ENCODE measurements around the gene EIF4ENIF1.
"Not testable (repeated sequence)": the region's sequence is repeated elsewhere in the genome, so short reads cannot be mapped to it uniquely, and the experiment has no call there.

EIF4ENIF1 gene

DNA sequence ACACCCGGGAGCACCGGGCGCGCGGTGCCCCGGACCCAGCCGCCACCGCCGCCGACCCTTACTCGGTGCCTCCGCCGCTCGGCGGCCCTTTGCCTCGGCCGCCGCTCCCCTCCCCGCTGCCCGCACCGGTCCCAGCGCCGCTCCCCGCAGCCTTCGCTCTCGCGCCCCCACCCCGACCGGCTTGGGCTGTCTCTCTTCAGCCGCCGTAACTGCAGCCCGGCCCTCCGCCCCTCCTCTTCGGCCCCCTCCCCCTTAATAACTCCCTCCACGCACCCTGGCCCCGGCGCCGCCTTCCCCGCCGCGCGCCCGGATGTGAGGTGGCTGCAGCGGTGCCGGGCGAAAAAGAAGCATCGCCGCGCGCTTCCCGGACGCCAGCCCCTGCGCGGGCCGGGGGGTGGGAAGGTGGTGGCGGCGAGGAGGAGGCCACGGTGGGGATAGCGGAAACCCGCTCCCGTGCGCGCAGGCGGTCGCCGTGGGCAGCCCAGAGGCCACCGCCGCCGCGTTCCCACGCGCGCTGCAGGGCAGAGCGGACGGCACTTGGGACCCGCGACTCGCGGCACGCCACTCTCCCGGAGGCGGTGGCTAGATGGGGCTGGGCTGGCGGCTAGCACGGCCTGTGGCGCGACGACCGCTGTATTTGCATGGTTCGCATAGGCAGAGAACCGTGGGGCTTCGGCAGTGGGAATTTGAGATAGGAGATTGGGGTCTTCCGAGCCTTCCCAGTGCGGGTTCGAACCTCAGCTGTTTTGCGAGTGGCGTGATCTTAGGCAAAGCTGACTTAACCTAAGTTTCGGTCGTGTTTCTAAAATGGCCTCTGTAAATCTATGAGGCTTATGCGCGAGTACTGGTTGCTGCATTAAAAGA lies at the start of gene EIF4ENIF1:
Gene EIF4ENIF1 (minus strand): TSS at position 211 of the 864 bp plus-strand sequence. CDS start 1,124 bp downstream, outside the sequence.
- DNase-seq: peak; percentile 78

DNA sequence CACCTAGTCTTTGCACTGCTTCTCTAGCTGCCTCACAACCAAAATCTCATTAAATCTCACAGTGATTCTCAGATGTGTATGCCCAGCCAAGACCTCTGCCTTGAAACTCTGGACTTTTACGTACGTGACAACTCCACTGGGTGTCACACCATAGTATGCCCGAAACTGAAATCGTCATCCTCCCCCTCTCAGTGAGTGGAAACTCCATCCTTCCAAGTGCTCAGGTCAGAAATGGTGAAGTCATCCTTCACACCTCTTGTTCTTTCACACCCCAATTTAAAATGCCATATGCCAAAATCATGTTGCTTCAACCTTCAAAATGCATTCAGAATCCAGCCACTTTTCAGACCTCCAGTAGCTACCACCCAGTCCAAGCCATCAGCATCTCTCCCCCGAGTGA lies 49.2 kb upstream of the EIF4ENIF1 start:
- DNase-seq: no peak

GRCh38 chr22:31537019-31537535 lies 47.4 kb upstream of the EIF4ENIF1 start:
- no peak for DNase-seq

DNA sequence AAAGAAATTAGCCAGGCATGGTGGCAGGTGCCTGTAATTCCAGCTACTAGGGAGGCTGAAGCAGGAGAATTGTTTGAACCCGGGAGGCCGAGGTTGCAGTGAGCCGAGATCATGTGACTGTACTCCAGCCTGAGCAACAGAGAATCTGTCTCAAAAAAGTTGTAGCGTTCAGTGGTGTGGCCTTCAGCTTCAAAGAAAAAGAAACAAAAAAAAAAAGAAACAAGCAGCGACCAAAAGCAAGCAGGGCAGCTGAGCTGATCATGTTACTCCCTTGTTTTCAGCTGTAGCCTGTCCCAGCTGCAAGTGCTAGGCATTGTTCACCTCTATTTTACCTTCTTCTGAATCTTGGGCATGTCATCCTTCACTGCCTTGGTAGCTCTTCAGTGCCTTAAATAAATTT lies 43.7 kb upstream of the EIF4ENIF1 start:
- no peak for DNase-seq

DNA sequence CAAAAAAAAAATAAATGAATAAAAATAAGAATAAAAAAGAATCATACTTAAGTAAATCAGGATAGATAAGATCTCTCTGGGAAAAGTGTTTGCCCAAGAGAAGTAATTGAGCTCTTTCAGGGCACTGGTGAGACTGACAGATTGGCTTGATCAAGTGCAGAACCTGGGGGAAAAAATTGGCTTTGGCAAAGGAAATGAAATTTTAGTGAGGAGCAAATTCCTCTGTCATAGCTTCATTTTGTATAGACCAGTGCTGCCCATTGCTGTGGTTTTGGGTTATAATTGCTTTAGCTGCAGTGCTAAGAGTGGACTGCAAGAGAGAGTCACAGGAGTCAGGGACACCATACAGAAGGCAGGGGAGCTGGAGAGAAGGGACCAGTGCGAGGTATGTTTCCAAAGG lies 42.4 kb upstream of the EIF4ENIF1 start:
- no peak for DNase-seq

DNA sequence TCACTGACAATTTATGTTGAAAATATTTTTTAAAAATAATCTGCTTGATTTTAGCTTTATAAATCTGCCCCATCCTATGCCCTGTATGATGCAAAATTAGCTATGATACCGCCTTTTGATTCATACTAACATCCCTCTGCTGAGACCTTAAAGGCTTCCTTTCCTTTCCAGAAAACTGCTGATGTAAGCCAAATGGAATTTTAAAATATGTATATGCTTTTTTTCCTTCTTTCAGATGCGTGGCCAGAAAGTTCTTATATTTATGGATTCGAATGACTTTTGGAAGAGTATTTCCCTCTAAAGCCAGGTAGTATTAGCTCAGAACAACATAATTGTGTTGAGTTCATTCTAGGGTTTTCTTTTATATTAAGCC lies 41.2 kb upstream of the EIF4ENIF1 start:
- no peak for DNase-seq

GRCh38 chr22:31526270-31526669 lies 36.6 kb upstream of the EIF4ENIF1 start:
- DNase-seq: peak; percentile 86

DNA sequence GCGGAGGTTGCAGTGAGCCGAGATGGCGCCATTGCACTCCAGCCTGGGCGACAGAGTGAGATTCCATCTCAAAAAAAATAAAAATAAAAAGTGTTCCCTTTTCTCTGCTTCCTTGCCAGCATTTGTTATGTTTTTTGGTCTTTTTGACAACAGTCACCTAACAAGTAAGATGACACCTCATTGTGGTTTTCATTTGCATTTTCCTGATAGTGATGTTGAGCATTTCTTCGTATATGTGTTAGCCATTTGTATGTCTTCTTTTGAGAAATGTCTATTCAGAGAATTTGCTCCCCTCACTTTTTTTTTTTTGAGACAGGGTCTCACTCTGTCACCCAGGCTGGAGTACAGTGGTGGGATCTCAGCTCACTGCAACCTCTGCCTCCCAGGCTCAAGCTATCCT lies 34.5 kb upstream of the EIF4ENIF1 start:
- DNase-seq: not testable (repeated sequence)

DNA sequence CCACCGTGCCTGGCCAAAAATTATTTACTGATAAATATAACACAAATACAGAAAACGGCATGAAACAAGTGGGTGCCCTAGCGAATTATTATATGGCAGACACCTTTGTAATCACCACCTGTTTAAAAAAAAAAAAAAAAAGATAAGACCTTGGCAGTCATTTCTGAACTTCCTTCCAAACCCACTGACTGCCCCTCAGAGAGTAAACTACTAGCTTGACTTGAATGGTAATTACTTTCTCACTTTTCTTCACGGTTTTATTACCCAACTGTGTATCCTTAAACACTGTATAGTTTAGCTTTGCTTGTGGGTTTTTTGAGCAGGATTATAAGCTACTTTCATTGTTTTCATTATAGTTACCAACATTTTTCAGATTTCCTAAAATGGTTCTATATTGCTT lies 30.4 kb upstream of the EIF4ENIF1 start:
- no peak for DNase-seq

DNA sequence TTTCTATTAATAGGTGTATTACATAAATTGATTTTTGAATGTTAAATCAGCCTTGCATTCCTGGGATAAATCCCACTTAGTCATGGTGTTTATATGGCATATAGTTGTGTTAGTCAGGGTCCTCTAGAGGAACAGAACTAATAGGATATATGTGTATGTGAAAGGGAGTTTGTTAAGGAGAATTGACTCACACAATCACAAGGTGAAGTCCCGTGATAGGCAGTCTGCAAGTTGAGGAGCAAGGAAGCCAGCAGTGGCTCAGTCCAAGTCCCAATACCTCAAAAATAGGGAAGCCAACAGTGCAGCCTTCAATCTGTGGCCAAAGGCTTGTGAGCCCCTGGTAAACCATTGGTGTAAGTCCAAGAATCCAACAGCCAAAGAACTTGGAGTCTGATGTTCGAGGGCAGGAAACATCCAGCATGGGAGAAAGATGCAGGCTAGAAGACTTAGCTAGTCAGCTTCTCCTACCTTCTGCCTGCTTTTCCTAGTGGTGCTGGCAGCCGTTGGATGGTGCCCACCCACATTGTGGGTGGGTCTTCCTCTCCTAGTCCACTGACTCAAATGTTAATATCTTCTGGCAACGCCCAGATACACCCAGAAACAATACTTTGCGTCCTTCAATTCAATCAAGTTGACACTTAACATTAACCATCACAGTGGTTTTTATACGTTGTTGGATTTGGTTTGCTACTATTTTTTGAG lies 19.6 kb upstream of the EIF4ENIF1 start:
- DNase-seq: peak; percentile 46

GRCh38 chr22:31508536-31508935 lies 18.9 kb upstream of the EIF4ENIF1 start:
- DNase-seq: no peak

GRCh38 chr22:31507517-31507916 lies 17.9 kb upstream of the EIF4ENIF1 start:
- not testable (repeated sequence) for DNase-seq

- DNase-seq: peak; percentile 25
These were observed 14.6 kb upstream of the EIF4ENIF1 start for GRCh38 chr22:31504282-31504681.

- DNase-seq: no peak
These were observed 13.7 kb upstream of the EIF4ENIF1 start for GRCh38 chr22:31503211-31503964.

- DNase-seq: no peak
These were observed 12.1 kb upstream of the EIF4ENIF1 start for GRCh38 chr22:31501738-31502137.

- no peak for DNase-seq
These were observed 7.7 kb upstream of the EIF4ENIF1 start for GRCh38 chr22:31497148-31497938.

GRCh38 chr22:31496735-31497146 lies 7.1 kb upstream of the EIF4ENIF1 start:
- peak; percentile 27 for DNase-seq

DNA sequence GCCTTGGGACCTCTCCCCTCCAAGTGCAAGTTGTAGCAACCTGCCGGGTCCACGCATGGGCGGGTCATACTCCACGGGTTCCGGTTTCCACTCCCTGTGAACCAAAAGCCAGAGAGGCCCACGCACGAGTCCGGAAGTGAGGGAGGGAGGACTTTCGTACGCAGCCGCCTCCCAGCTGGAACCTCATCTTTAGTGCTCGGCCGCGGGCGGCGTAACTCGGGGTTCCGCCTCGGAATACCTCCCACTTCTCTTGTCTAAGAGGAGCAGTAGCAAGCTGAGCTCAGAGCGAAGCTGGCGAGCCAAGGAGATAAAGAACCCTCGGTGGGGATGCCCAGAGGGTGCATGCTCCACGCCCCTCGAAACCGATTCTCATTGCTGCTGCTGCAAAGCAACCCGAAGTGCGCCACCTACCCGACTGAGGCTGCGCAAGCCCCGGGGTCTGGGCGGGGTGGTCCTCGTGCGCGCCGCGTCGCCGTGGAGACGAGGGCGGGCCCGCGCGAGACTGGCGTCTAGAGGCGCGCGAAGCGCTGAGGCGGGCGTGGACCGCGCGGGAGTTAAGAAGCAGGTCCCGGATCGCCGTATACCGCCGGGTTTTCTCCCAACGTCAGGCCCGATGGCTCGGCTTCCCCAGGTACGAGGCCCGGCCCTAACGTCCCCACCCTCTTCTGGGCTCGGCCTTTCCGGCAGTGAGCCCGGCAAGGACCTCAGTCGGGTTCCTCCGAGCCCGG lies 6.5 kb upstream of the EIF4ENIF1 start, which contains the start of gene SFI1:
Gene SFI1 (plus strand): TSS at position 530 of the 728 bp plus-strand sequence. CDS start 11,749 bp downstream, outside the sequence.
- peak; percentile 94 for DNase-seq

DNA sequence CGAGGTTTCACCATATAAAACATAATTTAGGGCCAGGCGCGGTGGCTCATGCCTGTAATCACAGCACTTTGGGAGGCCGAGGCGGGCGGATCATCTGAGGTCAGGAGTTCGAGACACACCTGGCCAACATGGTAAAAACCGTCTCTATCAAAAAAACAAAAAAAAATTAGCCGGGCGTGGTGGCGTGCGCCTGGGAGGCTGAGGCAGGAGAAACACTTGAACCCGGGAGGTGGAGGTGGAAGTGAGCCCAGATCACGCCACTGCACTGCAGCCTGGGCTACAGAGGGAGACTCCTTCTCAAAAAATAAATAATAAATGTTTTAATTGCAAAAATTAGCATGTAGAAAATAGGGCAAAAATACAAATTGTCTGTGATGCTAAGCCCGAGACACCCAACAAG lies 5.7 kb upstream of the EIF4ENIF1 start:
- DNase-seq: no peak

GRCh38 chr22:31493355-31493754 lies 3.7 kb upstream of the EIF4ENIF1 start:
- DNase-seq: not testable (repeated sequence)

GRCh38 chr22:31492151-31492550 lies 2.5 kb upstream of the EIF4ENIF1 start:
- peak; percentile 46 for DNase-seq

Data from inflammatory macrophage treated with lipopolysaccharide for 4 hours (primary cell).